Activated T-cell treated with anti-CD3 and anti-CD28 coated beads for 4 hours (primary cell): ENCODE data around the gene NR6A1.

Source experiments
- DNase-seq: peaks from one replicate; pipeline ENCODE4 v3.0.0-alpha.2; 2020

NR6A1 gene

DNA sequence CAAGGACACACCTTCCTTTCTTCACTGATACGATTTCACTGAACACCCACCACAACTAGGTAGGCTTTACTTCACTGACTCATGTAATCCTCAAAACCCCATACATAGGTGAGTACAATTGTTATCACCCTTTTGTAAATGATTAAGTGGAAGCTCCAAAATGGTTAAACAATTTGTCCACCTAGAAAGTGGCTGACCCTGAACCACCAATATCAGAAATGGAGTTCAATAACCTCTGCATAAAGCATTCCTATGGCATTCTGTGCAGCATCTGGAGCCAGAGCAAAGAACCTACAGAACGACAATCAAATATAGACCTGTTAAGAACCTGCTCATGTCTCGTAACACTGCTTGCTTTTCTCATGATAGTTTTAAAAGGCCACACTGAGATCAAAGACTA is 213.2 kb downstream of the NR6A1 start:
- DNase-seq, result no peak

DNA sequence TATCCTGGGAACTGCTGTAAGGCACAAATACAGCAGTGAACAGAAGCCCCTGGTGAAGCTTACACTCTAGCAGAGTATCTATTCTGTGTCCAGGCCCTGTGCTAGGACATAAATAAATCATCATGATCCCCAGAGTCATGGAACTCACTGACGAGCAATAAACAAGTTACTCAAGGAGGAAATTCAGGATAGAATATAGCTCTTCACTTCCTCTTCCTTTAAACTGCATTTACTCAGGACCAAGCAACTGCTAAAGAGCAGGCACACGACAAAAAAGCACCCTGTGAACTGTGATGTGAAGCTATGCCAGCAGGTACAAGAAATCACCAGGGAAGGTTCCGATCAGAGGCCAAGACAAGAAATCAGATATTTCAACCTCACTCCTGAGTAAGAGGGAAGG is 216.1 kb downstream of the NR6A1 start:
- no peak for DNase-seq

DNA sequence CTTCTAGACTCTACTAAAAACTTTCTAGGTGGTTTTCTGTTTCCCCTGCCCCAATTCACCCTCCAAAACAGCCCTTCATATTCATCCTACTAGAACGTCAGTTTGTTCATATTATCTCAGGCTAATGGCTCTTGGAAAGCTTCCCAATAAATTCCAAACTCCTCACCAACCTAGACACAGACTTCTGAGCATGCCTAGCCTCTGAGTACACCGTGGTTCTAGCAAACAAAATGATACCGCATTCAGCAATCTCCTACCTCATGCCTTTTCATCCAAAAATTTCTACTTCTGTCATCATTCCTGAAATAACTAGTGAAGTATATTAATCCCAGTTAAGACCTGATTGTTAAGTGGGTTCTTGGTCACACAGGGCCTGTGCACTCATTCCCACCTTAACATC is 217.4 kb downstream of the NR6A1 start:
- DNase-seq, result no peak

DNA sequence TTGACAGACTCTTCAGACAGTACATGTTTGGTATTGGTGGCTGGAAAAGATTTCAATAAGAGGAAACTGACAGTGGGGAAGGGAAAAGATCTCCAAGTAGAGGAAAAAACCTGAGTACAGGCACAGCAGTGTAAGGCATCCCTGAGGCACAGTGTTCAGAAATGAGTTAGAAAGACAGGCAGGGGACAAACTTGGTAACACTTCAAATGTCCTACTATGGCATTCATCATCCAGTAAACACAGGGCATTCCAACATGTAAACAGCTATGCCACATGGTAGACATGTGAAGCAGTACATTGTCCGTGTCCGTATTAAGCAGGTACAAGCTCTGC is 218.9 kb downstream of the NR6A1 start:
- no peak for DNase-seq

DNA sequence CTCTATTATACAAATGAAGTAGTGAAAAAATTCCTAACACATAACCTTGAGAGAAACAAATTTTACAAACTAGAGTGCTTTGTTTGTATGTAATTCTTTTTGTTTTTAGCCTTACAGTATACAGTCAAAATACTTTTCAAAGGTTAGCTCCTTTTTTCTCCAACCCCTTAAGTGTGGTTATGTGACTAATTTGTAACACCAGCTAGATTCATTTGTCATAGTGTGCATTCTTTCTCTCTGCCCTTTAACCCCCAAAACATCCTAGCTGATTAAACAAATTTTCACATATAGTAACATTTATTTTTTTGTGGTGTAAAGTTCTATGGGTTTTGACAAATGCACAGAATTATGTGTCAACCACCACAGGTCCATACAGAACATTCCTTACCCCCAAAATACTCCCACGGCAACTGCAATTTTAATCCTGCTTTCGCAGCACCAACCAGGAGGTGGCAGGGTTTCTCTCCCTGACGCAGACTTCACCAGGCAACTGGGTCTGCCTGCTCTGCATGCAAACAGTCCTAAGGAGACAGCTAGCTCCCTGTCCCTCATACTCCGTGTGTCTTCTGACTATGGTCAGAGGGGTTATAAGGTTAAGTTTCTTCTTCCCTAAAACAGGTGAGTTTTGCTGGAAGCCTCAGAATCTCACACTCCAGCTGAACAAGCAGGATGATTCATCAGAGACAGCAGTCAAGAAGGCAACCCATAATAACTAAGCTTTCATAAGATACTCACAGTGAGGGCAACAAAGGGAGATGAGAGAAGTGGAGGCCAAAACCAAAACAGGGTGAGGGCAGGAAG is 219.4 kb downstream of the NR6A1 start:
- no peak for DNase-seq

DNA sequence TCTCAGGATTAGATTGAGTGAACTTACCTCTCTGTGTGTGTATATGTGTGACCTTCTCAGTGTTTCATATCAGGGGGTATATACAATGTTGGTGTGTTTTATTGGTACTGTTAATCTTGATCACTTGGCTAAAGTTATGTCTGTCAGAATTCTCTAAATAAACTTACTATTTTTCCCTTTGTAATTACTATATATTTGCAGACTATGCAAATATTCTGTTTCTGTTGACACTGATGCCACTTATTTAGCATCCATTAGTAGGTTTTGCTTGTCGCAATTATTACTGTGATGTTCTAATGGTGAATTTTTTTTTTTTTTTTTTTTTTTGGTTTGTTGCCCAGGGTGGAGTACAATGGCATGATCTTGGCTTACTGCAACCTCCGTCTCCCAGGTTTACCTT is 221.0 kb downstream of the NR6A1 start:
- no peak for DNase-seq

DNA sequence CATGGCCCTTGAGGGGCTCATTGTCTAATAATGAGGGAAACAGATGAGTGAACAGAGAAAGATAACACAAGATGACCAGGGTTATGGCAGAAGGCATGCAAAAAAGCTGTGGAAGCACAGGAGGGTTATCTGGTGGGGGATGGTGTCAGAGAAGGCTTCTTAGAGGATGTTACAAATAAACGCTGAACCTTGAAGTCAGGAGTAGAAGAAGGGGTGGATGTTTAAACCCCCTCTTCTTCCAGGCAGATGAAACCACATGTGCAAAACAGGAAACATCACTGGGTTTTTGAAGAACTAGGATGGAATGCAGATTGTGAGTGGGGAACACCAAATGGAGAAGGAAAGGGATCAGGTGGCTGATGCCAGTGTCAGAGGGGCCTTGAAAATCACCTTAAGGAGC is 222.1 kb downstream of the NR6A1 start:
- no peak for DNase-seq

DNA sequence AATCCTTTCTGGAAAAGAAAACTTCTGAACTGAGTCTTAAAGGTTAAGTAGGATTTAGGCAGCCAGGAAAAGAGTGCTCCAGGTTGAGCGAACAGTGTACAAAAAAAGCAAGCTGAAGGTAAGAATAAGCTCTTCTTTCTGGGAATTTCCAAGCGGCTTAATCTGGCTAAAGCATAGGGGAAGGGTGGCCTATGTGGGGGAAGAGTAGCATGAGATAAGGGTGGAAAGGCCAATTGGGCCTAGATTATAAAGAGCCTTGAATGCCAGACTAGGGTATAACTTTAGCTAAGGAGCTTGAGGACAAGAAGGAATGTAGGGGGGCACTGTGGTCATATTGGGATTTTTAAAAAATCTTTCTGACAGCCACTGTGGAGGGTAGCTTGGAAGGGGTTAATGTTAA is 226.6 kb downstream of the NR6A1 start:
- DNase-seq, result no peak

DNA sequence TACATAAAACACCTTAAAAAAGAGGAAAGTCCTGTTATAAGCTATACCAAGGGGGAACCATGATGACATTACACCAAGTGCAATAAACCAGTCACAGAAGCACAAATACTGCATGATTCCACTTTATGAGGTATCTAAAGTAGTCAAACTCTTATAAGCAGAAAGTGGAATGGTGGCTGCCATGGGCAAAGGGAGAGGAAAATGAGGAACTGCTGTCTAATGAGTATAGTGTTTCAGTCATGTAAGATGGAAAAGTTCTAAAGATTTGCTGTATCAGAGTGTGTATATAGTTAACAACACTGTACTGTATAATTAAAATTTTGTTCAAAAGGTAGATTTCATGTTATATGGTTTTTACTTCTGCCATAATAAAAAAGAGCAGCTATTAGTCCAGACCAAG is 229.3 kb downstream of the NR6A1 start:
- DNase-seq, result no peak

DNA sequence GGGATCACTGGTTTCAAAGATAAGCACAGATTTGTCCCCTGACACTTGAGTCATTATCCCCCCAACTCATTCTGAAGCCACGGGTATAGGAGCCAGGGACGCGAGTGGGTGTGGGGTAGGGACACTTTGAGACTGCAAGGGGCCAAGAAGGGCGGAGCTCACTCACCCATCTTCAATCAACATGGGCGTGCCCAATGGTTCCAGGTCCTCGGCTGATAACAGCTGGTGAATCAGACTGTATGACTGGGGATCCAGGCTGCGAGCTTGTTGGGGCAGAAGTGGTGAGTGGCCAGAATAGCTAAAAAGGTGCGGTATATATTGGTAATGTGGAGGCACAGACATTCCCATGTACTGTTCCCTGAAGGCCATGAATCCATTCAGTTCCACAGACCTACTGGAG is 233.2 kb downstream of the NR6A1 start:
- DNase-seq, result no peak

DNA sequence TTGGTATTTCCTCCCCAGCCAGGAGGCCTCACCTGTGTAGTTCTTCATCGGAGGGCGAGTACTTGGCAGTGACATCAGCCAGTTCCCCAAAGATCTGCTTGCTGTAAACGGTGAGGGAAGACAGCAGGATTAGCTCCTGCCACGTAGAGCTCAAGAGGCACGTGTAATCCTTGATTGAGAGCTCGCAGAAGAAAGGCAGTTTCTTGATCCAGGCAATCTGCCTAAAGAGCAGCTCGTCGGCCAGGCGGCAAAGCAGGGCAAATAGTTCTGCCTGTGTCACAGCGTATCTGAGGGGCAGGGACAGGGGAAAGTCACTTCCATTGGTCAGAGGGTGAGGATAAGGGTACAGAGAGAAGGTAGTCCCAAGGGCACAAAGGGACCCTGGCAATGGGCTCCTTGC is 235.3 kb downstream of the NR6A1 start:
- no peak for DNase-seq

DNA sequence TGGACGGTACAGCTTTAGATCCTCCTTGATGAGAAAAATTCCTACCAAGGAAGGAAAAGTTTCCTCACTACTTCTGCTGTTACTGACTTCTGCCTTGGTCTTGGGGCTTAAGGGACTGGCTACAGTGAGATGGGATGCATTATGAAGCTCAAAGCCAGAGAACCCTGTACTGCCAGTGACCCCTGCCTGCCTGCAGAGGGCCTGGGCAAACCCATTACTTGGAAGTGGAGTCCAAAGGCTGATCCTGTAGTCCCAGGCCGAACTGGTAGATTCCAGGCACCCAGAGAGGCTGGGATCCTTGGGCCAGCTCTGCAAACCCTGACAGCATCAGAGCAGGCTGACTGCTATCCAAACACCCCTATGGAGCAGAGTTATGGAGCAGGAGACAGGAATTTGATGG is 238.2 kb downstream of the NR6A1 start:
- no peak for DNase-seq

DNA sequence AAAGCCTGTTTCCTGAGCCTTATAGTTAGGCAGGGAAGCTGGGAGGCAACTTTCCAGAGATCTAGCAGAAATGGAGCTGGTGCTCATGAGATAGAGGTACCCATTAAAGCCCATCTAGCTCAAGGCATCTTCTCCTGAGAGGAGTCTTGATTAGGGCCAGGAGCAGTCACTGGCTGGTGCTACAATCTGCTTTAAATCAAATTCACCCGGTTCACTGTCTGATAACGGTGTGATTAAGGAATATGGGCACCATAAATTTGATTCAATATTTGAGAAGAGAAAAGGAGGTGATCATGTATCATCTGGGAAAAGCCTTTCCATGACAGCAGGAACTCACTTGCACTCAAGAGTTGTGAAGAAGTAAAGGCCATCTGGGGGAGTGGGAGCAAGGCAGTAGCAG is 240.0 kb downstream of the NR6A1 start:
- no peak for DNase-seq

DNA sequence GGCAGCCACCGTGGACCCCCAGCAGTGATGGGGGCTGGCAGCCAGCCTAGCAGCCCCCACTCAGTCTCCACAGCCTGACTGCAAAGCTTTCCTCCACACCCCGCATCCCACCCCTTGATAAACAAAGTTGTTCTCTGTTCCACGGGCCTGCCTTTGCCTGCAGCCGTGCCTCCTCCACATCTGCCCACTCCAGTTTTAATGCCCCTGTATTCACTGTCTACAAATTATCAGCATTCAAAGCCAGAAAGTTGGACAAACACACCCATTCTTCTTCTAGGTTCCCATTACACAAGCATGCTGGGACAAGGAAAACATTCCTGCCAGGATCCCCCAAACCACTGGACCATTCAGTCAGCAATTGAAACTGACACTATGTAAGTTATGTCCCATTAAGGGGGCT is 240.9 kb downstream of the NR6A1 start:
- DNase-seq, result no peak

DNA sequence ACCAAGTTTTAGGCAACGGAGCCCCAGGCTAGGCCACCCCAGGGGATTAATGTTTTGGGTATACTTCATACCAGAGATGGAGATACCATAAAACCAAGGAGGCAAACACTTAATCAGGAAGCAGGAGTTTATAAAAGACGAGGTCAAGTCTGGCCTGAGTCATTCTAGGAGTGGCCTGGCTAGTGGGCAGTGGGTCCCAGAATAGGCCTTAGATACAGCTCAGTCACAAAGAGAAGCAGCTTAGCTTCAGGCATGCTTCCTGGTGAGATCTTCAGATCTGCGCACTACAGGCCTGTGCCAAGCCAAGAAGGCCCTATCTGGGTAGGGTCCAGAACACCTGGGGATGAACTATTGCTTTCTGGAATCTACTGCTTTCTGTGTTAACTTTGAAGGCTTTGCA is 243.3 kb downstream of the NR6A1 start:
- no peak for DNase-seq

DNA sequence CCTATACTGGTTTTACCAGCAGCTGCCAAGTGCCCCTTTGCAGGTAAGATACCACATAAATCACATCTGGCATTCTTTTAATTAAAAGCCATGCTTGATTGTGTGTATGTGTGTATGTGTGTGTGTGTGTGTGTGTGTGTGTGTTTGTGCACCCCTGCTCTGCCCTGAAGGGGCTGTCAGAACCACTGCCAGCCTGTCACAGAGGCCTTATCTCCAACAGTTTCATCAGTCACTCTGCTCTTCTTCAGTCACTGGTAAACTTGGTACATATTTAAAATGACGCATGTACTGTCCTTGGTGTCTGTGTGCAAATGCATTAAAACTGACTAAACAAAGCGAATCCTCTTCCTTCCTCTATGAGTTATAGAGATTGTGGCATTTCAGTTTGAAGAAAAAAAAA is 244.9 kb downstream of the NR6A1 start:
- DNase-seq, result no peak

DNA sequence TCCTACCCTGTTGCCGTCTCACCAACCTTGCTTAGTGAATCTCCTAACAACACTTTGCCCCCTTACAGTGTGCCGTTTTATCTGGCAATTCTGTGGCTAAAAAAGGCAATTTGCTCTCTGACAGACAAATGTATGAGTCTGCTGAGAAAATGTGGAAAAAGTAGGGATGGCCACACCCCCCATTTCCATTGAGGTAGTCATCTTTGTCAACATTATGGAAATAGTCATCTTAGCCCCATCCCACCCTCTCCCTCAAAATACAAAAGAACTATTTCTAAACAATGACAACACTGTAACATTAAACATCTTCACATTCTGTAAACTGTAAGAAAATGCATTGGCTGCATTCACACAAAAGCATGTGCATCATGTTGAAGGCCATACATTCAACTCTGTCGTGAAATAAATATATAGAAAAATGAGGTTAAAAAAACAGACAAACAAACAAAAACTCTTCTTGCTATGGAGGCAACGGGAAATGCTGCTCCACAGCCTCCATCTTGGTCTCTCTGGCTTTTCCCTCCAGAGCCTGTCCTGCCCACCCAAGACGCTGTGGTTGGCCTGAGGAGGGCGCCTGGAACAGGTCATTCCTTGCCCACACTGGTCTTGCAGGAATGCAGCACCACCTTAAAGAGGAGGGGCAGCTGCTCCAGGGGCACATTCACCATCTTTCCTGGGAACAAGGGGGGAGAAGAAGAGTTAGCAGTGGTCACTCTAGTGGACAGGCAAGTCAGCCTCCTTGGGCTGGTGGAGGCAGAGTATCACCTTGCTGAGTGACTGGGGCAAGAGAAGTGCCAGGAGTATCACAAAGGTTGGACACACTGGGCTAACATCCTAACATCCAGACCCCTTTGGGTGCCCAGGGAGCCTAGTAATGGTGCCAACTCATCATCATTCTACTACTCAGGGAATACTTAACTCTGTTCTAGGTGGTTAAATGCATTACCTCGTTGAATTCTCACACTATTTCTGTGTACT is 248.7 kb downstream of the NR6A1 start:
- DNase-seq, result no peak

DNA sequence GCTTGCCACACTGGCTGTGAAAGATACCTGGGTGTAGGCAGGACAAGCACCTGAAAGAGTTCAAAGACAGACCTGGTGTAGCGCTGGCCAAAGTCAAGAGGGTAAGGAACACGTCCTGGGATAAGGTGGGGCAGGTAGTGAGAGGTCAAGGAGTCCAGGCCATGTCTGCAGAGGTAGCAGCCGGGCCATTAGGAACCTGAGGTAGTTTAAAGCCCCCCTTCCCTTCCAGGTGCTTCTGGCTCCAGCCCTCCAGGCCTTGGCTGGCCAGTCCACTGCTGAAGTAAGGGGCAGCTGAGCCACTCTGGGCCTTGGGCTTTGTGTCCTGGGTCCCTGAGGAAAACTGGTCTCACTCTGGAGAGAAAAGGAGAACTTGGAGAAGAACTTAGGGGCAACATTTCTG is 250.0 kb downstream of the NR6A1 start:
- no peak for DNase-seq

DNA sequence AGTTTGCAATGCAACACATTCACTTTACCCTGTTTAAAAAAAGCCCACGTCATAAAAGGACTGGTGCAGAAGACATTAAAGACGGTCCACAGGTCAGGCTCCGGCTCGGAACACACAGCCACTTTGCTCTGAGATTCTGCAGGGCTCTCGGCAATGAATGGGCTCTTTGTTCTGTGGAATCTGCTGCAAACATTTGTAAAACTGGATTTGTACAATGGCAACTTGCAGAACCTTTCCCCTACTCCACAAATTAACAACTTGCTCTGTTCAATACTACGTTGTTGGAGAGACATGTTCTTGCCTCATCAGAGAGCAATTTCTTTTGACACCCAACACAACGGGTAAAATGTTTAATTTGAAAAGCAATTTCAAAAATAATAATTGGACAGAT is 250.9 kb downstream of the NR6A1 start:
- no peak for DNase-seq

DNA sequence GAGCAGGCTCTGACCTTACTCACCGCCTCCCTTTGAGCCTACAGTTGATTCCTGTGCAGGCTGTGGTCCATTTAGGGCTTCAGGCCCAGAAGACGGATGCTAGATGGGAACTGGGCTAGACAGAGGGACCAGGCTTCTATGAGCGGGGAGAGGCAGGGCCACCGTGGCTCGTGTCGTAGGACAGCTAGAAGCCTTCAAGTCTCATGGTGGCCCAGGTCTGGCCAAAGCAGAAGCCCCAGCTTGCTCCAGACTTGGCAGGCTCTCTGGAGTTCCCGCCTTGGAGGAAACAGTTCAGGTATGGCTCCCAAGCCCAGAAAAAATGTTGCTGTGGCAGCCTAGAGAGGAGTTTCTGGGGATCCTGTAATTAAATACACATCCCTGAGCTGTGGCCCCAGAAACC is 253.0 kb downstream of the NR6A1 start:
- no peak for DNase-seq

DNA sequence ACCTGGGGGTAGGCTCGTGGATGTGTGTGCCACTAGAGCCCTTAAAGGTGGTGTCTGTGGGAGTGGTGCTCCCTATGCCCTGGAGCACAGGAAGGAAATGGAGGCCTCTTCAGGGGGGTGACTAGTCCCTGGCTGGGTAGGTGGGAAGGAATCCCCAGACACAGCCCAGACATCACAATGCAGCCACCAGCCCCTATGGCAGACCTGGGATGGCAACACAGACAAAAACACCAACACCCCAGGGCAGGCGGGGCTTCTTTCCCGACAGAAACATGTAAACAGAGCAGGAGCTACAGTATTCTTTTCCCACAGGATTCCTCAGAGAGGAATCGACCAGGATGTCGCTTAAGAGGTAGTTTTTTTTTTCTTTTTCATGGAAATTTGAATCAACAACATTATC is 253.5 kb downstream of the NR6A1 start:
- no peak for DNase-seq

DNA sequence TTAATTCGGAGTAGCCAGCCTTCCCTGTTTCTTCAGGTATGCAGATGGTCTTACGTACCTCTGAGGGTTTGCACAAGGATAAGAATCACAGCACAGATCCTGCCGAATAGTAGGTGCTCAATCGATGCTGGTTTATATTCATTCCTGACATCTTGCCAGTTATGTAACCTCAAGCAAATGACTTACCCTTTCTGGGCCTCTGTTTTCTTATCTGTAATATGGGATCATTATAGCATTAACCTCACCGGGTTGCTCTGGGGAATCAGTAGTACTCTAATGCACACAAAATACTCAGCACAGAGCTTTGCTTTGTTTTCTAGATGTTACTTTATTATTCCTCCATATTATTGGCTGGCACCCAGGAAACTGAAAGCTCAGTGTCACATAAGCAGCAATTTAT is 256.2 kb downstream of the NR6A1 start:
- no peak for DNase-seq

DNA sequence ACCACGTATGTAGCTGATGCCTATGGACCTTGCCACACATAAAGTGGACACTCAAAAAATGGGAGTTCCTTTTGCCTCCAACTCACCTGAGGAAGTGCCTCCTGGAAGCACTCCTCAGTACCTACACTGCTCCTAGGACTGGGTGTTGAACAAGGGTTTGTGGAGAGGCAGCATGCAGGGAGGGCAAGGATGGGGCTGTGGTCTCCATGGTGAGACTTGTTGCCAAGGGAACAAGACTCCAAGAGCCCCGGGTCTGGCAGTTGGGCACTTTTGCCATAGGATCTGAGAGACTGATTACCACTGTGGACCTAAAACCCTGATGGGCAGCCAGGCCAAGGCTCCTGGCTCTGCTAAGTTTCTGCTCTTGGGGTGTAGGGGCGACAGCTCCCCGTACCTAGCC is 257.0 kb downstream of the NR6A1 start:
- no peak for DNase-seq

DNA sequence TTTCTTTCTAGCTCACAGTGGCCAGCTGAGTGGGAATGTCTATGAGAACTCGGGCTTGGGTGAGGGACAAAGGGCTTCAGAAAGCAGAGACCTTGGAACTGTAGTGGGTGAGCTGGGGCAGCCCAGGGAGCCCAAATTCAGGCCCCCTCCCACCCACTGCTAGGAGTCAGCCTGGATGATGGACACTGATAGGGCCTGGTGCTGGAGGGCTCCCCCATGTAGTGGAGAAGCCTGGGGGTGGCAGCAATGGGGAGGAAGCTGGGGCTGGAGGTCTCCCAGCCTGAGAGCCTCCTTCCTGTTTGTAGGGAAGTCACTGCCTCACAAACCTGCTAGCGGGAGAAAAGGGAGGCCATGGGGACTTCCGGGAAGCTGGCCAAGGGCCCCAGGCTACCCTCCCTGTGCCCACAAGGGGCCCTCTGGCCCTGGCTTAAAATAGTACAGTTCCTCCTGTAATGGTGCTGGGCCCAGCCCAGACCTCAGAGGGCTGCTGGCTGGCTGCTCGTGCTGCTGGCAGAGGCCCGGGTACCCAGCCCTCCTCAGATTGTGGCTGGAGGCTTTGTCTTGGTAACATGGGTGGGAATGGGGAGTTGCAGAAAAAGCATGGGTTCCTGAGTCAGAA is 257.6 kb downstream of the NR6A1 start:
- DNase-seq, result no peak
